Measurements from ENCODE around the gene PID1.
A peak's percentile ranks its signal among the peaks of the same experiment; 100 is the strongest.

Gene PID1

DNA sequence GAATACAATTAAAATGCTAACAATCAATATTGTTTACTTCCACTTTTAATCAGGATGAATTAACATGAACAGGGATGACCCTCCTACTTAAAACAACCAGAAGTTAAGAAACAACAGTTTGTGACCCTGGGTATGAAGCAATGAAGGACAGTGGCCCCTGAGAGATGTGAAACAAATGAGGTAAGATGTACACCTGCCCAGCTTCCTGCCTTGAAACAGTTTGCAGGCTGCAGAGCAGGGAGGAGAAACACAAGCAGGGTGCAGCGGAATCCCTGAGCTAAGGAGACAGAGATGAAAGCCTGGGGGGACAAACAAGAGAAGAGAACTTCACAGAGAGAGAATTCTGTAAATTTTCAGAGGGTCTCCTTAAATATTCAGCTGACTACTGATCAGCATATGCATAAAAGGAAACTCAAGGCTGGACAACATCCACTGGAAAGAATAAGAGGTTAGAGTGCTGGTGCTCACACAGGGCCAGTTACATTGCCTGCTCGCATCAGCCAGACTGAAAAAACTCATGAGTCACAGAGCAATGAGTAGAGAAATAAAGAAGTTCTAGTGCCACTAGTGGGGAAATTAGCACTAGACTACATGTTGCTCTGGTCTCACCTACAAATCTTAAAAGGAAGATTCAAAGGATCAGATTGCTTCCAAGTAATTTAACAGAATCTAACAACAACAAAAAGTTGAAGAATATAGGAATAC lies 106.4 kb downstream of the PID1 start:
- peak; percentile 57 for DNase-seq (ENCODE audit: low spot score)

- no peak for DNase-seq (ENCODE audit: low spot score)
Measured at GRCh38 chr2:229163893-229164292, 107.2 kb downstream of the PID1 start.

GRCh38 chr2:229162015-229162414 lies 109.1 kb downstream of the PID1 start:
- DNase-seq (ENCODE audit: low spot score): no peak

GRCh38 chr2:229160984-229161383 lies 110.1 kb downstream of the PID1 start:
- DNase-seq (ENCODE audit: low spot score): no peak

DNA sequence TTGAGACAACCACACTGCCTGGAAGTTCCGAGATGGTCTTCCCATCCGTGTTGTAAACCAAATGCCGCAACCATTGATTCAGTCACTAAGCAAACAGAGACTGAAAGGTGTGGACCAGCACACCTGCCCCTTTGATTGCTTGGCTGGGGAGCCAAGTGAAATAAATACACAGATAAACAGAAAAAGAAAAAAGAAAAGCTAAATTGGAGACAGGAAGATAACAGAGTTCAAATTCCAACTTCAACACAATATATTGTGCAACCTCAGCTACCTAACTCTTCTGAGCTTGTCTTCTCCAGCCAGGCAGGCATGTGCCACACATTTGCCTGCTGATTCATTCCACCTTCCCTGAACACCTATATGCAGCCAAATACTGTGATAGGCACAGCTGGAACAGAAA lies 110.9 kb downstream of the PID1 start:
- no peak for DNase-seq (ENCODE audit: low spot score)

DNA sequence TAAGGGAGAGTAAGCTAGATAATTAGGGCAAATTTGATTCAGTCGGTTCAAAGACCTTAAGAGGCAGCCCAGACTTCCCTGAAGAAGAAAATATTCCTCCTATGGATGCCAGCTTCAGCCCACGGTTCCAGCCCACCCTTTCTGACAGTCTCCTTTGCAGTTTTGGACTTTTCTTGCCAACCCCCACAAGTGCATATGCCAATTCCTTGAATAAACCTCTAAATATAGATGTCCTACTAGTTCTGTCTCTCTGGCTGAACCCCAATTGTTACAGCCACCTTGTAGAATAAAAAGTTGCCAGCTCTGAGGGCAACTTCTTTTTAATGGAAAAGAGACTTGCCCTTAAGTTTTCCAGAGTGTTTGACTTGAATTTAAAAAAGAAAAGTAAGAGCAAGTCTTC lies 111.7 kb downstream of the PID1 start:
- no peak for DNase-seq (ENCODE audit: low spot score)

DNA sequence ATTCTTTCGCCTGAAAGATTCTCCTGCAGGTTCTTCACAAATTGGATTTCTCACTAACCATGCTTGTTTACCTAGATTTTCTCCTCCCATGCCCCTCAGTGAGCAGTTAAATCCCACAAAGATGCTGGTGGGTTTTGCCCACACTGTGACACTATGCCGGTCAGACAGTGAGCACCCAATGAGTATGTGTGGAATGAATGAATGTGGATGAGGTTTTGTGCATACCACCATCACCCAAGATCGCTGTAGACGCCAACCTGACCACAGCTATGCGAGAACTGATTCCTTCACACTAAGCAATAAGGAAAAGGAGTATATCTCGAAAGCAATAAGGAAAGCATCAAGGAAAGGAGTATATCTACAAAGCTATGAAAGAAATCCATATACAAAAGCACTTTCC lies 116.7 kb downstream of the PID1 start:
- peak; percentile 44 for DNase-seq (ENCODE audit: low spot score)

DNA sequence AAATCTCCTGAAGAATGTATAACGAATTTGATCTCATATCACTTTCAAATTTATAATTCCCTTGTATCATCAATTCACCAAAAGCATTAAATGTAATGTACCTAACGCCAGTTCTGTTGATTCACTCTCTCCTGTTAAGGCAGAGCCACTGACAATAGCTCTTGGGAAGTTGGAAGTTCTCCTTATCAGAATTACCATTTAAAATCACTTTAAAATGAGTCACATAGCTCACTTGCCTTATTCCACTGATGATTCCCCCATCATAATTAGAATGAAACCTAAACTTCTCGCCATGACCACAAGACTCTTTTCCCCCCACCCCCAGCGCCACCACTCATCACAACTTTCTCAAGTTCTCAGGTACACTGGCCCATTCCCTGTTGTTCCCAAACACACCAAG lies 117.1 kb downstream of the PID1 start:
- no peak for DNase-seq (ENCODE audit: low spot score)

GRCh38 chr2:229153267-229153666 lies 117.8 kb downstream of the PID1 start:
- DNase-seq (ENCODE audit: low spot score): no peak

DNA sequence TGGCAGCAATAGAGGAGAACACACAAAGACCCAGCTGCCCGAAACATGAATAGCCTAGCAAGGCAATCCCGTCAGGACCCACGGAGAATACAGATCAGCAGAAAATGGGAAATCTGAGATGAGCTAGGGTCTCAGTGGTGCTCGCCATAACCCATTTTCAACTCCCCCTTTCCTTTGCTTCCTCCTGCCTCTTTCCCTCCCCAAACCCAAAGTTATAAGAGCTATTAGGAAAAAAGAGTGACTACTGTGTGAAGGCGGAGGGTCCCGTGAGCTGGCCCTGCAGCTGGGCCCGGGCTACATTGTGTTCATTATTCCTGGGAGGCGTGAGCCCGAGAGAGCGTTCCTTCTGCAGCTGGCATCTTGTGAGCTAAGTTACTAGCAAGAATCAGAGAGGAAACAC lies 118.4 kb downstream of the PID1 start:
- no peak for DNase-seq (ENCODE audit: low spot score)

DNA sequence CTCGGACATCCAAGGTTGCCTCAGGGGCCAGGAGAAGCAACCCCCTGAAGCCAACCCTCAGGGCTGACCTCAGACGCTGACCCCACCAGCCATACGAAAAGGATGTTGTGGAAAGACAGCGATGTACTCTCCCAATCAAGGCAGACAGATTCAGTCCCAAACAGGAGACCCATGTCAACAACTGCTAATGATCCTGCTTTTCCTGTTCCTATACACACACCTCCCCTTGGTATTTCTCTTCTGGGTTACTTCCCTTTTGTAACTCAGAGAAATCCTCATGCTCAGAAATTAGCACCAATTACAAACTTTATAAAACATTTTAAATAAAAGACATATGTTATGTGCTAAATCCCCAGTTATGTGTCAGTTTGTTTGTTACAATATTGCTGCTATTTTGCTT lies 120.8 kb downstream of the PID1 start:
- no peak for DNase-seq (ENCODE audit: low spot score)

DNA sequence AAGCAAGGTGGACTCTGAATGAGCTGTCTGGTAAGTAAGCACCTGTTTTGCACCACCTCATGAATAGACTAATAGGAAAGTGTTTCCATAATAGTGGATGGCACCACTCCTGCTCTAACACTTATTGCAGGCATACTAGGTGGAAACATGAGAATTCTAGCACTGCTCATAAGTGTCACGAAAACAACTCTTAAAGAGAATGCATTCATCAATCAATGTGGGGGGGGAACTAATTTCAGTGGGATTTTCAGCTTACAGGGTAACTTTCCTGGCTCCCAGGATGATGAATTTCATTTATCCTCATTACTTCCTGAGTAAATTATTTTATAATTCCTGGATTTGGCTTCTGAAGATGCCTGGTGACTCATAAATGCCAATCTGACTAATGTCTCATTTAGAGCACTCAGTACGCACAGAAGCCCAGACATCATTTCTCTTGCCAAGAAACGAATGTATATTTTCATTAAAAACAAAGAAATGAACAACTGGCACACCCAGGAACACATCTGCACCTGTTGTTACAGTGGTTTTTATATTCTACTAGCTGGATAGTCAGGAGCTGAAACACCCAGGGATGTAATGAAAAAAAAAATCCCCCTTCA lies 129.6 kb downstream of the PID1 start:
- peak; percentile 19 for DNase-seq (ENCODE audit: low spot score)

DNA sequence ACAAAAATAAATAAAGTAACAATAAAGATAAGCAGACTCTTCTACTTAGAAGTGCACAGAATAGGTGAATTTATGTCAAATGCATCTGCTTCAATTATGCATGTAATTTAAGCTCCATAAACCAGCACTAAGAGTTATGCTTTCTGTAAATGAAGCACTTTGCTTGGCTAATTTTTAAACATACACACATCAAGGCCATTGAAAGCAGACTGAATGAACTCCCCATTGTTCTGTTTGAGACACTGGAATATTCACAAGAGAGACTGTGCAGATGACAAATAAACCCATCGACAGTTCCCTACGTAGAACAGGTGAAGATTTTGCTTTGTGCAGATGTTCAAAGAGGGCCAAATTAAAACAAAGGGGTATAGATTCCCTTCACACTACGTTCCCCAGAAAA lies 133.4 kb downstream of the PID1 start:
- no peak for DNase-seq (ENCODE audit: low spot score)

GRCh38 chr2:229137066-229137465 lies 134.0 kb downstream of the PID1 start:
- no peak for DNase-seq (ENCODE audit: low spot score)

DNA sequence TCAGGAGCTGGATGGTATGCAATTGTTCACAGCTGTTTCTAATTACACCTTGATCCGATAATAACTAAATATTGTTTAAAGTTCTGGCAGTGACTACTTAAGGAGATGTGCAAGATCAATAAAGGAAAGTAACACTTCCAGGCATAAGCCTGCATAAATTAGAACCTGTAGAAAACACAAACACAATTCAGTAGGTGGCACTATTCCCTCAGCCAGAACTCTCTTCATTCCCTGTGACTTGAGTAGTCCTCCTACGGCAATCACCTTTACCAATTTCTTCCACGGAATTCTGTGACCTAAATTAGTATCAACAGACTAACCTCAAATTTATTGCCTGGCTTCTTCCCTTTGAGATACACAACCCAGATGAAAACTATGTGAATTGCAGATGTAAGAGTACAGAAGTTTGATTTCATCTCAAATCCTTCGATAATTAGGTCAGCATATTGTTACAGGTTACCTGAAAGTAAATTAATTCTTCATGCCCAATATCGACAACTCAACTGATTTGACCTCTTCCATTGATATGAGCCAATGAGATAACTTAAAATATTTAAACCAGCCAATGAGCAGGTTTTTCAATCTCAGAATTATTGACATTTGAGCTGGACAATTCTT lies 137.8 kb downstream of the PID1 start:
- DNase-seq (ENCODE audit: low spot score): peak; percentile 45

DNA sequence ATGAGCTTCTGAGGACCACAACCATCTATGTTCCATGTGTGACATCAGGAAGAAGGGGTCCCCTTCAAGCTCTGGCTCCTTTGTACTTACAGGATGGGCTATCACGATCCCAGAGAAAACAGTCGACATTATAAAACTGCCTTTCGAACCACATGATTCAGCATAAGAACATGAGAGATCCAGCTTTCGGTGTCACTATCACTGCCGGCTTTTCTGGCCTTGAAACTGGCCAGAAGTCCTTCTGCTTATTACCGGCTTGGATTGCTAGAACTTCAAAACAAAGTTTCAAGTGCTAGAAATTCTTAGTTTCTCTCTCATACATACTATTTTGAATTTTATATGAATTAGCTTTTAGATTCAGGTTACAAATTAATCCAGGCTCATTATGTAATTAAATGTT lies 138.9 kb downstream of the PID1 start:
- DNase-seq (ENCODE audit: low spot score): no peak

- DNase-seq (ENCODE audit: low spot score): no peak
Measured at GRCh38 chr2:229130522-229130921, 140.6 kb downstream of the PID1 start.

GRCh38 chr2:229129738-229130371 lies 141.2 kb downstream of the PID1 start:
- DNase-seq (ENCODE audit: low spot score): peak; percentile 40

GRCh38 chr2:229127471-229127870 lies 143.6 kb downstream of the PID1 start:
- DNase-seq (ENCODE audit: low spot score): no peak

GRCh38 chr2:229126066-229126465 lies 145.0 kb downstream of the PID1 start:
- DNase-seq (ENCODE audit: low spot score): no peak

DNA sequence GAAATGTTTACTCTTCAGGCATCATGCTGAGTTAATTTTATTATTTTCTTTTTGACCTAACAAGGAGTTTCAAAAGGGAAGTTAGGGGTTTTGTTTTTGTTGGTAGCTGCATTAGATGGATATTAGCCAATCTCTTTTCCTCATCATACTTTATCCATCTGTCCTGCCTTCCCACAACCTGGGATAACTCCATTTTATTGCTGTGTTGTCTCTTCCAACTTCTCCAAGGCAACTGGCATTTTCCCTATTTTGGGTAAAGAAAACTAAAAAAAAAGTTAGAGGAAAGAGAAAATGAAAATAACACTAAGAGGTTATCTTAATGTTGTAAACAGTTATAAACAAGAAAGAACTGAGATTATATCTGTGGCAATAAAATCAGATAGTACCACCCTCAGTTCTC lies 147.0 kb downstream of the PID1 start:
- DNase-seq (ENCODE audit: low spot score): no peak

- no peak for DNase-seq (ENCODE audit: low spot score)
Measured at GRCh38 chr2:229118927-229119326, 152.2 kb downstream of the PID1 start.

DNA sequence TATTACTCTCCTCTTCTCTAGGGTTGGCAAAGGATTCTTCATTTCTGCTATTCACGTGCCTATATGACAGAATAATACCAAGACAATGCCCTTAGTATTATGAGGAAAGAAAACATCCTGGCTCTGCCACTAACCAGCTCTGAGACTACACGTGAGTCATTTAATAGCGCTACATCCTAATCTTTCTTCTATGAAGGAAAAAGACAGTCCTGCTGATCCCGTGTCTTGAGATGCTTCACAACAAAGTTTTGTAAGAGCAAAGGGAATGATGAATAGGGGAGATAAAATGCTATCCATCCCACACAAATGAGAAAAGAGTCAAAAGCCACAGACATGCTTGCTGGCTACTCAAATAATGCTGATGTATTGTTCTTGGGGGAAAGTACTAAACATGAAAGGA lies 152.8 kb downstream of the PID1 start:
- no peak for DNase-seq (ENCODE audit: low spot score)

Data from AG20443 (cell line).